HCT116 (cell line): Measurements from ENCODE around the gene CDK5RAP2. TPM values are rescaled to one million over a fixed set of nuclear protein-coding genes. Genes with fewer than 3 reads are reported as not detected.

Source experiments
- ATAC-seq: fragments of 200-7000 bp; cut with Tn5 transposase; 2 replicates; pipeline ENCODE4 v1.9.1; 2020; ENCODE audit warnings: mild to moderate bottlenecking, moderate library complexity
- BruUV-seq: library from RNA; stranded (reverse); fragments of 400-500 nt; replicated peaks from 2 replicates; lab custom pipeline; 2021; lab: Mats Ljungman, UMichigan
- CTCF ChIA-PET: fragments of 300-600 bp; sonication (Branson Sonifier 250); formaldehyde crosslinking; loops from one replicate; lab custom pipeline; 2021; ENCODE audit warnings: antibody characterized with exemption; lab: Charles Lee
- POLR2A ChIA-PET: fragments of 300-600, 350-600 bp; sonication (Branson Sonifier 250); formaldehyde crosslinking; loops from one replicate; lab custom pipeline; 2021; ENCODE audit warnings: antibody characterized with exemption; lab: Charles Lee
- RAD21 ChIA-PET, 2 experiments: fragments of 300-600 bp; sonication (Branson Sonifier 250); formaldehyde crosslinking; loops; one replicate each; lab custom pipeline; 2023; ENCODE audit warnings: low total read pairs in 2 of 2; ENCODE audit not compliant: uncharacterized antibody in 2 of 2, unreplicated experiment in 2 of 2, low non-redundant PET in 1 of 2; lab: Charles Lee
- DNase-seq: peaks from one replicate; pipeline ENCODE4 v3.0.0-alpha.2; 2010; ENCODE audit warnings: low read depth, low spot score
- H2AFZ ChIP-seq: fragments of 200-600 bp; shearing (Covaris generic), sonication (generic); 2 replicates; pipeline ENCODE4 v1.6.1; 2017; ENCODE audit warnings: low read depth, mixed run types, mixed read lengths, antibody characterized with exemption, low read length; ENCODE audit not compliant: poor library complexity, severe bottlenecking
- H3K27ac ChIP-seq: 2 replicates; pipeline ENCODE4 v1.5.1; 2012; ENCODE audit warnings: low read depth, low read length
- H3K27me3 ChIP-seq: fragments of 200-600 bp; sonication (generic); 2 replicates; pipeline ENCODE4 v1.6.1; 2016; ENCODE audit warnings: mixed run types, low read length, mixed read lengths; ENCODE audit not compliant: insufficient read depth
- H3K36me3 ChIP-seq, 2 experiments: fragments of 200-500 bp in 1 of 2; fragments of 200-600 bp in 1 of 2; sonication (Bioruptor generic) in 1 of 2; sonication (generic) in 1 of 2; 2 replicates each; pipeline versions ENCODE4 v1.5.1 to v1.6.1; 2014 to 2016; ENCODE audit warnings: low read length in 2 of 2, inconsistent platforms in 1 of 2, mixed read lengths in 1 of 2, mixed run types in 1 of 2; ENCODE audit not compliant: insufficient read depth in 2 of 2, control insufficient read depth in 1 of 2
- H3K4me1 ChIP-seq, 2 experiments: fragments of 200-600 bp in 1 of 2; sonication (generic) in 1 of 2; 2 replicates each; pipeline versions ENCODE4 v1.5.1 to v1.6.1; 2012 to 2017; ENCODE audit warnings: low read length in 2 of 2, inconsistent platforms in 1 of 2, mild to moderate bottlenecking in 1 of 2, mixed read lengths in 1 of 2, mixed run types in 1 of 2, moderate library complexity in 1 of 2; ENCODE audit not compliant: insufficient read depth in 2 of 2, control insufficient read depth in 1 of 2
- H3K4me2 ChIP-seq: fragments of 200-600 bp; sonication (generic); 2 replicates; pipeline ENCODE4 v1.6.1; 2017; ENCODE audit warnings: mixed run types, low read length, mixed read lengths
- H3K4me3 ChIP-seq, 2 experiments: fragments of 200-600 bp in 1 of 2; sonication (generic) in 1 of 2; replicated peaks in 1 of 2; 2 replicates each; pipeline ENCODE4 v1.5.1; 2011 to 2016; ENCODE audit warnings: low read length in 2 of 2, control low read depth in 1 of 2, low read depth in 1 of 2, mild to moderate bottlenecking in 1 of 2, mixed read lengths in 1 of 2, mixed run types in 1 of 2
- H3K79me2 ChIP-seq: fragments of 200-600 bp; sonication (generic); 2 replicates; pipeline ENCODE4 v1.6.1; 2017; ENCODE audit warnings: mild to moderate bottlenecking, mixed run types, low read length, moderate library complexity, mixed read lengths; ENCODE audit not compliant: insufficient read depth
- H3K9ac ChIP-seq: fragments of 200-600 bp; sonication (generic); 2 replicates; pipeline ENCODE4 v1.6.1; 2016; ENCODE audit warnings: low read length, mixed read lengths
- H3K9me2 ChIP-seq: fragments of 200-600 bp; sonication (generic), shearing (Covaris generic); 2 replicates; pipeline ENCODE4 v1.6.1; 2017; ENCODE audit warnings: mixed run types, mild to moderate bottlenecking, moderate library complexity; ENCODE audit not compliant: insufficient read depth
- H3K9me3 ChIP-seq, 2 experiments: fragments of 200-500 bp in 1 of 2; fragments of 200-600 bp in 1 of 2; sonication (Bioruptor generic) in 1 of 2; sonication (generic) in 1 of 2; 2 replicates each; pipeline ENCODE4 v1.6.1; 2014 to 2017; ENCODE audit warnings: low read length in 2 of 2, mixed read lengths in 2 of 2, inconsistent platforms in 1 of 2, low read depth in 1 of 2, mild to moderate bottlenecking in 1 of 2, mixed run types in 1 of 2, moderate library complexity in 1 of 2; ENCODE audit not compliant: control insufficient read depth in 1 of 2, insufficient read depth in 1 of 2
- H4K20me1 ChIP-seq: fragments of 200-600 bp; sonication (generic), shearing (Covaris generic); 2 replicates; pipeline ENCODE4 v1.6.1; 2017; ENCODE audit warnings: mixed run types, mild to moderate bottlenecking, moderate library complexity; ENCODE audit not compliant: insufficient read depth
- CEBPB ChIP-seq: IDR thresholded peaks from 2 replicates; pipeline ENCODE4 v1.6.1; 2012; ENCODE audit warnings: low read depth
- EGR1 ChIP-seq: IDR thresholded peaks from 2 replicates; pipeline ENCODE4 v1.6.1; 2012; ENCODE audit warnings: low read depth
- ELF1 ChIP-seq: IDR thresholded peaks from 2 replicates; pipeline ENCODE4 v1.6.1; 2012; ENCODE audit warnings: low read depth, borderline replicate concordance
- EZH2 ChIP-seq: fragments of 200-600 bp; sonication (generic); IDR thresholded peaks from 2 replicates; pipeline ENCODE4 v1.6.1; 2017; ENCODE audit warnings: antibody characterized with exemption, mixed run types
- EZH2phosphoT487 ChIP-seq: fragments of 200-600 bp; IDR thresholded peaks from 2 replicates; pipeline ENCODE4 v1.6.1; 2018; ENCODE audit warnings: antibody characterized with exemption, borderline replicate concordance
- FOSL1 ChIP-seq: IDR thresholded peaks from 2 replicates; pipeline ENCODE4 v1.6.1; 2012; ENCODE audit warnings: low read depth
- POLR2AphosphoS5 ChIP-seq: IDR thresholded peaks from 2 replicates; pipeline ENCODE4 v1.6.1; 2011; ENCODE audit warnings: mild to moderate bottlenecking, low read depth, low read length, moderate library complexity
- SP1 ChIP-seq: IDR thresholded peaks from 2 replicates; pipeline ENCODE4 v1.6.1; 2012; ENCODE audit warnings: low read depth
- SRF ChIP-seq: IDR thresholded peaks from 2 replicates; pipeline ENCODE4 v1.6.1; 2012; ENCODE audit warnings: low read depth
- TCF7L2 ChIP-seq: IDR thresholded peaks from 2 replicates; pipeline ENCODE4 v1.7.0; 2011; ENCODE audit warnings: borderline replicate concordance, inconsistent platforms; ENCODE audit not compliant: insufficient read depth, insufficient read length; ENCODE audit errors: extremely low read depth
- YY1 ChIP-seq: IDR thresholded peaks from 2 replicates; pipeline ENCODE4 v1.6.1; 2011; ENCODE audit warnings: low read length, low read depth, moderate library complexity, mild to moderate bottlenecking; ENCODE audit not compliant: insufficient replicate concordance; ENCODE audit errors: extremely low read depth
- intact Hi-C: fragments of 100-400 bp; cut with micrococcal nuclease; formaldehyde crosslinking; loops from 2 replicates; pipeline ENCODE4 v1.10.0; 2022
- total RNA-seq: library from RNA; stranded (reverse); gene quantifications from one replicate; pipeline ENCODE4 v1.2.1, GENCODE V29; 2021; ENCODE audit not compliant: unreplicated experiment
- TF ChIP-seq, protein P1 (sequence below): IDR thresholded peaks from 2 replicates; pipeline ENCODE4 v1.6.1; 2012
- TF ChIP-seq, protein P2 (sequence below): IDR thresholded peaks from 2 replicates; pipeline ENCODE4 v1.6.1; 2012; ENCODE audit warnings: low read depth
- TF ChIP-seq, protein P3 (sequence below): IDR thresholded peaks from 2 replicates; pipeline ENCODE4 v1.6.1; 2011; ENCODE audit warnings: mild to moderate bottlenecking, low read length, moderate library complexity; ENCODE audit not compliant: insufficient replicate concordance; ENCODE audit errors: extremely low read depth

The CDK5RAP2 gene
- total RNA-seq, 1 experiment from 2014 or later = 56.2 TPM

DNA sequence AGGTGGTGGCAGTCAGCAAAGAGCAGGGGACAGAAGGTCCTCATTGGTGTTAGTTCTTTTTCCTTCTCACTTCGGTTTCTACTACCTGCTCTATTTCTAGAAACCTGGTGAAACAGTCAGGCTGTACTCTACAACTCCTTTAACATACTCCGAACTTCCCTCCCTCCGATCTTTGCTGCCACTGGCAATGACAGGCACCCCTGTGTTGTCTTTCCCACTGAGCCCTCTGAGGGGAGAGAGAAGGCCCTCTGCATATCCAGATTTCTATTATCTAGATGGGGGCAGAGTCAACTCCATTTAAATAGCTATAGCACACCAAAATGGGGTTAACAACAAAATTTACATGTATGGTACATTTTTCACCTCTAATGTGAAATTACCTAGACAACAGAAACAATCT, 123.7 kb downstream of the CDK5RAP2 start:
- ChIA-PET POLR2A (no interaction called here), CTCF (no interaction called here), RAD21 (no interaction called here)
- Histone ChIP-seq H3K9me2 (no peaks in the 10 kb centered on the region), H4K20me1 (no peaks in the 10 kb centered on the region), H3K9me3 (no peaks in the 10 kb centered on the region), H2AFZ (no peak overlapping the region), H3K4me3 (no peak overlapping the region), H3K9ac (no peak overlapping the region), H3K4me2 (no peak overlapping the region), H3K4me1 (no peaks in the 10 kb centered on the region), H3K79me2 (no peaks in the 10 kb centered on the region), H3K27me3 (no peaks in the 10 kb centered on the region), H3K36me3 (peaks cover 5 to 8% of the 10 kb centered on the region in 2 experiments; a peak in 1 of 4 replicates), H3K27ac (no peak overlapping the region)
- no TSS peak for BruUV-seq
- intact Hi-C loops = no loop called here
- ATAC-seq (no peak), DNase-seq (no peak)
- TF ChIP-seq POLR2AphosphoS5 = no peak
- TF ChIP-seq TCF7L2 = no peak
- TF ChIP-seq EGR1 = no peak
- no peak for TF ChIP-seq EZH2phosphoT487
- TF ChIP-seq CEBPB = no peak
- TF ChIP-seq, protein P1, sequence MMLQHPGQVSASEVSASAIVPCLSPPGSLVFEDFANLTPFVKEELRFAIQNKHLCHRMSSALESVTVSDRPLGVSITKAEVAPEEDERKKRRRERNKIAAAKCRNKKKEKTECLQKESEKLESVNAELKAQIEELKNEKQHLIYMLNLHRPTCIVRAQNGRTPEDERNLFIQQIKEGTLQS = no peak
- TF ChIP-seq SP1 = no peak
- no peak for TF ChIP-seq SRF
- no peak for TF ChIP-seq ELF1
- TF ChIP-seq, protein P2, sequence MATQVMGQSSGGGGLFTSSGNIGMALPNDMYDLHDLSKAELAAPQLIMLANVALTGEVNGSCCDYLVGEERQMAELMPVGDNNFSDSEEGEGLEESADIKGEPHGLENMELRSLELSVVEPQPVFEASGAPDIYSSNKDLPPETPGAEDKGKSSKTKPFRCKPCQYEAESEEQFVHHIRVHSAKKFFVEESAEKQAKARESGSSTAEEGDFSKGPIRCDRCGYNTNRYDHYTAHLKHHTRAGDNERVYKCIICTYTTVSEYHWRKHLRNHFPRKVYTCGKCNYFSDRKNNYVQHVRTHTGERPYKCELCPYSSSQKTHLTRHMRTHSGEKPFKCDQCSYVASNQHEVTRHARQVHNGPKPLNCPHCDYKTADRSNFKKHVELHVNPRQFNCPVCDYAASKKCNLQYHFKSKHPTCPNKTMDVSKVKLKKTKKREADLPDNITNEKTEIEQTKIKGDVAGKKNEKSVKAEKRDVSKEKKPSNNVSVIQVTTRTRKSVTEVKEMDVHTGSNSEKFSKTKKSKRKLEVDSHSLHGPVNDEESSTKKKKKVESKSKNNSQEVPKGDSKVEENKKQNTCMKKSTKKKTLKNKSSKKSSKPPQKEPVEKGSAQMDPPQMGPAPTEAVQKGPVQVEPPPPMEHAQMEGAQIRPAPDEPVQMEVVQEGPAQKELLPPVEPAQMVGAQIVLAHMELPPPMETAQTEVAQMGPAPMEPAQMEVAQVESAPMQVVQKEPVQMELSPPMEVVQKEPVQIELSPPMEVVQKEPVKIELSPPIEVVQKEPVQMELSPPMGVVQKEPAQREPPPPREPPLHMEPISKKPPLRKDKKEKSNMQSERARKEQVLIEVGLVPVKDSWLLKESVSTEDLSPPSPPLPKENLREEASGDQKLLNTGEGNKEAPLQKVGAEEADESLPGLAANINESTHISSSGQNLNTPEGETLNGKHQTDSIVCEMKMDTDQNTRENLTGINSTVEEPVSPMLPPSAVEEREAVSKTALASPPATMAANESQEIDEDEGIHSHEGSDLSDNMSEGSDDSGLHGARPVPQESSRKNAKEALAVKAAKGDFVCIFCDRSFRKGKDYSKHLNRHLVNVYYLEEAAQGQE = no peak
- no peak for TF ChIP-seq YY1
- TF ChIP-seq EZH2 = no peak
- TF ChIP-seq, protein P3, sequence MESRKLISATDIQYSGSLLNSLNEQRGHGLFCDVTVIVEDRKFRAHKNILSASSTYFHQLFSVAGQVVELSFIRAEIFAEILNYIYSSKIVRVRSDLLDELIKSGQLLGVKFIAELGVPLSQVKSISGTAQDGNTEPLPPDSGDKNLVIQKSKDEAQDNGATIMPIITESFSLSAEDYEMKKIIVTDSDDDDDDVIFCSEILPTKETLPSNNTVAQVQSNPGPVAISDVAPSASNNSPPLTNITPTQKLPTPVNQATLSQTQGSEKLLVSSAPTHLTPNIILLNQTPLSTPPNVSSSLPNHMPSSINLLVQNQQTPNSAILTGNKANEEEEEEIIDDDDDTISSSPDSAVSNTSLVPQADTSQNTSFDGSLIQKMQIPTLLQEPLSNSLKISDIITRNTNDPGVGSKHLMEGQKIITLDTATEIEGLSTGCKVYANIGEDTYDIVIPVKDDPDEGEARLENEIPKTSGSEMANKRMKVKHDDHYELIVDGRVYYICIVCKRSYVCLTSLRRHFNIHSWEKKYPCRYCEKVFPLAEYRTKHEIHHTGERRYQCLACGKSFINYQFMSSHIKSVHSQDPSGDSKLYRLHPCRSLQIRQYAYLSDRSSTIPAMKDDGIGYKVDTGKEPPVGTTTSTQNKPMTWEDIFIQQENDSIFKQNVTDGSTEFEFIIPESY = no peak
- TF ChIP-seq FOSL1 = no peak
